ENCODE data around the gene ZFAND3.
"Not testable (repeated sequence)": the region's sequence is repeated elsewhere in the genome, so short reads cannot be mapped to it uniquely, and the experiment has no call there.

Gene ZFAND3

DNA sequence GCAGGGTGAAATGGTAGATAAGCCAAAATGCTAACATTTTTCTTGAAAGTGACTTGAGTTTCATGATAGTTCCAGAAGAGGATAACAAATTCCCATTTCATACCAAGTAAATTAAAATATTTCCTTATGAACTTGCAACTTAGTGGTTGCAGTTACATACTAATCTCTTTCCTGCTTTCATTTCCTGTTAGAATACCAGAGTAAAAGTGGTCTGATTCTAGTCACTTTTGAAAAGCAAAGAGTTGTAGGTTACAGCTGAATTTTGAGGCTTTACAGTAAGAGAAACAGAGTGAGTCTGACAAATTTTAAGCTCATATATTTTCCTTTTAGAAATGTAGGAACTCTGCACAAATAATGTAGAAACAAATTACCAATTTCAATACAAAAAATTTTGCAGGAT, 117.4 kb downstream of the ZFAND3 start:
- no peak for DNase-seq (ENCODE audit: low spot score)

DNA sequence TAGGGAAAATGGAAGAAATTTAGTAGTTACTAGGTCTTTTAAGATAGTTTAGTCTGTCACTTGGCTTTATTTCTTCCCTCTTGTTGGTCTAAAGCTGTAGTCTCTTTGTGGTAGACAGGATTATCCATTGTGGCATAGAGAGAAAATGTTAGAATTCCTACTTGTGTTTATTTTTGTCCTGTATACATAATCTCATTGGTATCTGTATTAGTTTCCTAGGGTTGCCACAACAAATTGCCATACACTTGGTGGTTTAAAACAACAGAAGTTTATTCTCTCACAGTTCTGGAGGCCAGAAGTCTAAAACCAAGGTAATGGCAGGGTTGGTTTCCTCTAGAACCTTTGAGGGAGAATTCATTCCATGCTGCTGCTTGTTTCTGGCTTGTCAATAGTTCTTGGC, 119.4 kb downstream of the ZFAND3 start:
- no peak for DNase-seq (ENCODE audit: low spot score)

DNA sequence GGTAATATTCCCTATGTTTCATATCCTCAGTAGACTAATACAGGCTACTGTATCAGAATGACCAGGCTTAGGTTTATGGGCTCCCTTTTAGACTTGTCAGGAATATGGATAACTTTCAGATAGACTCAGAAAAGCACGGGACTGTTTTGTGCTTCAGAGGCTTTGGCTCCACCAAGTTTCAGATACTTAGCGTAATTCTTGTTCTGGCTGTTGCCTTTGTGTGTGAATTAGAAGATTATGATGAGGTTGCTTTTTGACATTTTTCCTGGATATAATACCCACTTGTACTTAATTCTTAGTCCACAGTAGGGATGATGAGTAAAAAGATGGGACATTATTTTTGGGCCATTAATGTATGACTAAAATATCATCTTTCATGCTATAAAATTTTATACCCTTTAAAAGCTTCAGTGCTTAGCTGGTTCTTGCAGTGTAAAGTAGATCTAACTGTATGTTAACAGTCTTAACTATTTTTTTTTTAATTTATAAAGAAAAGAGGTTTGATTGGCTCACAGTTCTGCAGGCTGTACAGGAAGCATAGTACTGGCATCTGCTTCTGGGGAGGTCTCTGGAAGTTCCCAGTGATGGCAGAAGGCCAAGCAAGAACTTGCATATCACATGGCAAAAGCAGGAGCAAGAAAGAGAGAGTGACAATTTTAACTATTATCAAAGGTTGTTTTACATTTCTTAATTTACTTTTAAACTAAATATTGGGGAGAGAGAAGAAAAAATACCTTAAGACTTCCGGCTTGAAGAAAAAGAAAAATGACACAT, 120.7 kb downstream of the ZFAND3 start:
- DNase-seq (ENCODE audit: low spot score), result peak; percentile 29

DNA sequence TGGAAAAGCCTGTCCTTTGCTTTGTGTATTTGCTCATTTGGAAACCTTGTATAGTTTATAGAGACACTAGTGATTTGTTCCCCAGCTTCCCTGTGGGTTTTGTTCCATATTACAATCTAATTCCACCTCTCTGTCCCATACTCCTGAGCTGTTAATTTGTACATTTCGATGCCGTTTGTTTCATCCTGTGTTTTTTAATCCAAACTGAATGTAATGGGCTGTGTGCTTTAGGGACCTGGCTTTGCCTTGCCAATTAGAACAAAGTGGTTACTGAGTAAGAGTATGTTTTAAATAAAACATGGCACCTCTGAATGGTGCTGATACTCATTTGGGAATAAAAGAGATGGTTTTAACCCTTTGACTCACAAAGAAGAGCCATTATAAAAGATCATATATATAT, 122.3 kb downstream of the ZFAND3 start:
- DNase-seq (ENCODE audit: low spot score), result no peak

DNA sequence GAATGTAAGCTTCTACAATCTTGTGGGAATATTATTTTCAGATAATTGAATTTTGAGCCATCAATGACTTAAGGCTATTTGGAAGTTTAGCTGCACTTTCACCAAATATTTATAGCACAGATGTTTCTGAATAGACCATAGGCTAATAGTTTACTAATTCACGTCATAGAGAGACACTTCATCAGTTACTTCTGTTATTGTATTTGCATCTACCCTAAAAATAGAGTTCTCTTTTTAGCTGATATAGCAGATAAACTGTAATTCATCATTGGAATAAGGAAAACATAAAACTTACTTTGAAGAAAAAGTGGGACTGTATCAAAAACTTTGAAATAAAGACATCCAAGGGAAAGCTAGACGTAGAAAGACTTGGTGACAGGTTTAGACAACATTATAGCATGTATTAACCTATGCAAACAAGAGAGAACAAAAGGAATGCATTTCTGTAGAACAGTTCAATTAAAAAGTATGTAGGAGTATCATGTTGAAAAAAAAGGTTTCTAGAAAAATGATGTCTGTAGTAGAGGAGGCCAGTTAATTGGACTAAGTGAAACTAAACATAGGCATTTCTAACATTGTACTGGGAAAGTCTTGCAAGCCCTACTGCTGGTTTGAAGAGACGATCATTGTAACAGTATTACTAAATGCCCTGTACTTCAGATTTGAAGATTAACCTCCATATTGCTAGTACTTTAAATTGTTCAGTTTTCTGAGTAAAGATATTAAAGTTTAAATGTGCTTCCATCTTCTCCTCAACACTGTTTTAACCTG, 123.3 kb downstream of the ZFAND3 start:
- DNase-seq (ENCODE audit: low spot score), result no peak

DNA sequence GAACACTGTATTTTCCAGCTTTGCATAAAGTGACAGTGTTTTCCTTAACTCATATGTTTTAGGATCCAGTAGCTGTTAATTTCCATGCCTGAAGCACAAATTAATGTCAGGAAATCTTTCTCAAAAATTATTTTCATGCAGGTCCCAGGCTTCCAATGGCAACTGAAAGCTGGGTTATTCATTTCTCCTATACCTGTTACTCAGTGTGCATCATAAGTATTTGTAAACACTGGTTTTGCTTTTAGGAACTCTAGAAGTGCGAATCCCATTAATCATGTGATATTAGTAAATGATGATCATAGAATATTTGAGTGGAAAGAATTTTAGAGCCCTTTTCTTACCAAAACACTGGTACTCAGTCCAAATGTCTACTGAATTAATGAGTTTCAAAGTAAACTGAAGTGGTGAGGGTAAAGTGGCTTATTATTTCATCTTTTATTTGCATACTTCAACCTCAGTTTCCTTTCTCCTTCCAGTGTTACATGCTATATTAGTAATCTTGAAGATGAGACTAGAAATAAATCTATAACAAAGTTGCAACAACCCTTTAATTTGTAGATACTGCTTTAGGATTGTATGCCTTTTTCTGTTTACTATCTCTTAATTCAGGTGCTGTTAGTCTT, 124.0 kb downstream of the ZFAND3 start:
- no peak for DNase-seq (ENCODE audit: low spot score)

DNA sequence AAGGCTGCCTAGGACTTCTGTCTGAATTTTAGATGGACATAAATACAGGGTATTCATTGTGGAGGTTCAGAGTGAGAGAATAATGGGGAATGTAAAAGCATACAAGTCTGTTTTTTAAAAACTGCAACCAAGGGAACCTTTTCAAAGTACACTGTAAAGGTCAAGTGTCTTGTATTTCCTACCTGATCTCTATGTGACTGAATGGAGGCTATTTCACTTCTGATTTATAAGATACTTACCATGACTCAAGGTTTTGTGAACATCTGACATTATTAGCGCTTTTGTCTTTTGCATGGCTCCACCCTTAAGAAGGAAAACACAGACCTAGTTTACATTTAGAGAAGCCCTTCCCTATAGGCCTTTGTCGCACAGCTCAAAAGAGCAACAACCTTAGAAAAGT, 126.5 kb downstream of the ZFAND3 start:
- DNase-seq (ENCODE audit: low spot score), result no peak

DNA sequence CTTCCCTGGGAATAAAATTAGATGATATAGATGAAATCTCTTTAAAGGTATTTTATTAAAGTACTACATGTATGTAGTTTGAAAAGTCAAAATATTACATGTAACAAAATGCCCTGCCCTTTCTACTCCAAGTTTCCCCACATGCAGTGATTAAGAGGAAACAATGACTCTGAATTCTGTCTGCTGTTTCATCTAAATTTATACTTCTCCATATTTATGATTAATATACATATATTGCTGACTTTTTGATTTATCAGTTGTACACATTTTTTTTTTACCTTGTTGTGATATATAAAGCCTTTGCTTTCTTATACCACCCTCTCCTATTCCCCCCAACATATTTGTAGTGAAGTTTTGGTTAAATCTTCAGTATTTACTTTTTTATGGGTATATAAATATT, 127.9 kb downstream of the ZFAND3 start:
- DNase-seq (ENCODE audit: low spot score), result no peak

DNA sequence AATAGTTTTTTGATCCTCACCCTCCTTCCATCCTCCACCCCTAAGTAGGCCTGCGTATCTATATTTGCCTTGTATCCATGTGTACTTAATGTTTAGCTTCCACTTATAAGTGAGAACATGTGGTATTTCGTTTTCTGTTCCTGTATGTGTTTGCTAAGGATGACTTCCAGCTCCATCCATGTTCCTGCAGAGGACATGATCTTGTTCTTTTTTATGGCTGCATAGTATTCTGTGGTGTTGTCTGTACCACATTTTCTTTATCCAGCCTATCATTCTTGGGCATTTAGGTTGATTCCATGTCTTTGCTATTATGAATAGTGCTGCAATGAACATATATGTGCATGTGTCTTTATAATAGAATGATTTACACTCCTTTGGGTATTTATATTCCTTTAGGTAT, 129.1 kb downstream of the ZFAND3 start:
- not testable (repeated sequence) for DNase-seq (ENCODE audit: low spot score)

DNA sequence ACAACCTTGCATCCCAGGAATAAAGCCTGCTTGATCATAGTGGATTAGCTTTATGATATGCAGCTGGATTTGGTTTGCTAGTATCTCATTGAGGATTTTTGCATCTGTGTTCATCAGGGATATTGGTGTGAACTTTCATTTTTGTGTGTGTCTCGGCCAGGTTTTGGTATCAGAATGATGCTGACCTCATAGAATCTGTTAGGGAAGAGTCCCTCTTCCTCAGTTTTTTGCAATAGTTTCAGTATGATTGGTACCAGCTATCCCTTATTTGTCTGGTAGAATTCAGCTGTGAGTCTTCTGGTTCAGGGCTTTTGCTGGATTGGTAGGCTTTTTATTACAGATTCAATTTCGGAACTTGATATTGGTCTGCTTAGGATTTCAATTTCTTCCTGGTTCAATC, 132.5 kb downstream of the ZFAND3 start:
- DNase-seq (ENCODE audit: low spot score), result no peak

DNA sequence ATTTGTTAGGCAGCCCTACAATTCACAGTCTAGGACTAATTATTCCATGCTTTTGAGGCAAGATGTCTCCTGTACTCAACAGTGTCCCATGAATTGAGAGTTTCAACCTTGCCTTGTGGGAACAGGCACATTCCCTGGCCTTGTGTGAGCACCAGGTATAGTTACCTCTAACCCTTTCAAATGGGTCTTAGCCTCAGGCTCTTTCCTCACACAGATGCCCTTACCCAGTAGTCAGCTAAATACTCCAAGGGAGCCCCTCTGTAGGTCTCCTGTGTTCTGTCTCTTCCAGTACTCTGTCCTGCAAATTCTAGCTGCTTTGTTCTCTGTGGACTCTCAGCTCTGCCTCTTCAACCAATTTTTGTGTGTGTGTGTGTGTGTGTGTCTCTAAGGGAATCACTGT, 135.3 kb downstream of the ZFAND3 start:
- DNase-seq (ENCODE audit: low spot score), result no peak

DNA sequence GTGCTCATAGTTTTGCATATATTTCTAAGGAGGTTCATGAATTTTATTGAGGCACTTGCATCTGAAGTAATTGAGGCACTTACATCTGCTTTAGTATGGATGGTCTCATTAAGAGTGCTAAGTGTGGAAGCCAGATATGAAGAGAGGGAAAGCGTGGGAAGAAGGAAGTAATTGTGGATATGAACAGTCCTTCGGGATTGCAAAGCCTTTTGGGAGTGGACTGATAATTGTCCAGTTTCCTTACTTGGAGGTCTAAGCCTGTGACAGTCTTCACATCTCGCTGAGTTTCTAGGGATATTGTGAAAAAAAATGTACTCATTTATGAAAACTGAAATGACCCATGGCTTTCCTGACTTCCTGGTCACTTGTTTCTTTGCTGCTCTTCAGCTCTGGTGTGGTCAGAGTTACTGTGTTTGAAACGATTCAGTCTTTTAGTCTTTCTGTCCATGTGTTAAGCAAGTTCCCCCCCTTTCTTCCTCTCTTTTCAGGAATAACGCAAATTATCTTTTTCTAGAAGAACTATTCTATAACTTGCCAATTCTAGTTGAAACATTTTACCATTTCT, 137.3 kb downstream of the ZFAND3 start:
- DNase-seq (ENCODE audit: low spot score), result no peak

DNA sequence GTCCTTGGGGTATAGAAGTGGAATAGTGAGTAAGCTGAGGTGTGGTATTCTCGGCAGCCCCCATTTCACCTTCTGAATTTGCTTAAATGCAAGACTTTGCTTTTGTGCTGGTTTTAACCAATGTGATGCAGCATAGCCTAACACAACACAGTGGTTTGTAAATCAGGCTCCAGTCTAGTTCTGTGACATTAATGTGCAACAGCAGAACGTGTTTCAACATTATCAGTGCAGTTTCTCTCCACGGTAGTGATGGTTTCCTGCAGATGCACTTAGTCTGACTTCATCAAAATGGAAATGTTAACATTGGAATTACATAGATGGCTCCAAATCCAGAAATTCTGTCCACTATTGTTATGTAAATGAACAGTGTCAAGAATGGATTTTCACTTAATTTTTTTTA, 139.5 kb downstream of the ZFAND3 start:
- no peak for DNase-seq (ENCODE audit: low spot score)

DNA sequence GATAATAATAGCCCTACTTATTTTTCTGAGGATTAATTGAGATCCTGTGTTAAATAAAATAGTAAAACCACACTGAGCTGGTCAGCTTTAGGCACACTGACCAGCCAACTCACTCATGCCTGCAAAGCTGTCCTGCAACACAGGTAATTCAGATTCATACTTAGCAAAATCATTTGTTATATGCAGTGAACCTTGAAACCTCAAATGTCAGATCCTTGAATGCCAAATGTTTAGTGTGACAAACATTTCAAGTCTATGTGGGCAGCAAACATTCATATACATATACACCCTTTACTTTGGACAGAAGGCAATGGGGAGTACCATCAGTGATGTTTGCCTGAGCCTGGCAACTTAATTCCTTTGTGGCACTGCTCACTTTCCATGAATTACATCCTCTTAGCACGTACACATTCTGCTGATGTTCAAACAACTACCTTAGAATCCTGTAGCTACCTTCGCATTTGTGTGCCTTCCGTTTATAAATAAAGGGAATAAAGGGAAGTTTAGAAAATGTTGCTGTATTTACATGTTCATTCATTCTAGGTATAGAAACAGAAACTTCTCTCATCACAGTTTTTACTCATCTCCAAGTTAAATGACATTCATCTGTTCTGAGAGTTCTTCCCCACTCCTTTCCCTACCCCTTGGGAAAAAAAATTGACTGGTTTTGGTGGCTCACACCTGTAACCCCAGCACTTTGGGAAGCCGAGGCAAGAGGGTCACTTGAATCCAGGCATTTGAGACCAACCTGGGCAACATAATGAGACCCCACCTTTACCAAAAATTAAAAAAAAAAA, 140.8 kb downstream of the ZFAND3 start:
- DNase-seq (ENCODE audit: low spot score), result no peak

DNA sequence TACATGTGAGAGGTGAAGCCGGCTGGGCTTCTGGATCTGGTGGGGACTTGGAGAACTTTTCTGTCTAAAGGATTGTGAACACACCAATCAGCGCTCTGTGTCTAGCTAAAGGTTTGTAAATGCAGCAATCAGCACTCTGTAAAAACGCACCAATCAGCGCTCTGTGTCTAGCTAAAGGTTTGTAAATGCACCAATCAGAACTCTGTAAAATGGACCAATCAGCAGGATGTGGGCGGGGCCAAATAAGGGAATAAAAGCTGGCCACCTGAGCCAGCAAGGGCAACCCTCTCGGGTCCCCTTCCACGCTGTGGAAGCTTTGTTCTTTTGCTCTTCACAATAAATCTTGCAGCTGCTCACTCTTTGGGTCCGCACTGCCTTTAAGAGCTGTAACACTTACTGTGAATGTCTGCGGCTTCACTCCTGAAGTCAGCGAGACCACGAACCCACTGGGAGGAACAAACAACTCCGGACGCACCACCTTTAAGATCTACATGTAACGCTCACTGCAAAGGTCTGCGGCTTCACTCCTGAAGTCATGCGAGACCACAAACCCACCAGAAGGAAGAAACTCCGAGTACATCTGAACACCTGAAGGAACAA, 143.1 kb downstream of the ZFAND3 start:
- DNase-seq (ENCODE audit: low spot score), result not testable (repeated sequence)

DNA sequence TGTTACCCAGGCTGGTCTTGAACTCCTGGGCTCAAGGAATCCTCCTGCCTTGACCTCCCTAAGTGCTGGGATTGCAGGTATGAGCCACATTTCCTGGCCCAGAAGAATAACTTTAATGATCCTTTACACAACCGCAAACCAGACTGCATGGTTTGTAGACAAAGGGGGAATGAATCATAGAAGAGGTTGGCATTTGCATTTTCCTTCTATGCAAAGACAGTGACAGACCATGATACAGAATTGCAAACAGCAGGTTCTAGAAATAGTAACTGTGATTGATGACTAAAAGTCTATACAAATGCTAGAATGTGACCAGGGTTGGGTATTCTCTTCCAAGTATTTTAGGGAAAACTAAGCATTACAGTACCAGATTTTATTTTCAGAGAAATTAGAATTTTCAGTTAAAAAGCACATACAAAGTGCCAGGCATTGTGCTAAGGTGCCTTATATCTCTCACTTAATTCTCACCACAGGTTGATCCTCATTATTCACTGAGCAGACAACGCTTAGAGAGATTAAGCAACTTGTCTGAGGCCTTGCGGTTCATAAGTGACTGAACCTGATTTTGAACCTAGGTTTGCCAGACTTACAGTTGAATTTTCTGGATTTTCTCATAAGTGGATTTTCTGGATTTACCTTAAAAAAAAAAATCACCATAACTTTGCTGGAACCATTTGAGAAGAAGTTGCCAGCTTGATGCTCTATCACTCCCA, 146.6 kb downstream of the ZFAND3 start:
- no peak for DNase-seq (ENCODE audit: low spot score)

DNA sequence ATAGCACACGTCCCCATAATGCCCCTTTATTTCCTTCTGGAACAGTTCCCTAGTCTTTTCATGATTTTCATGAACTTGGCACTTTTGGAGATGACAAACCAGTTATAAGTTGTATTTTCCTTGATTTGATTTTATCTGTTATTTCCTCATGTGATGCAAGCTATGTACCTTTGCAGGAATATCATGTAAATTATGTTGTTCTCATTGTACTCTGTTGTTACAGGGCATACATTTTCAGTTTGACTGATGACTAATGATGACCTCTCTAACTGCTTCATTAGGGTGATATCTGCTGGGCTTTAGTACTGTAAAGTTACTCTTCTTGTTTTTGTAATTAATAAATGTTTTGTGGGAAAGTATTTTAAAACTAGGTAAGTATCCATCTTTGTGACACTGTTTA, 147.3 kb downstream of the ZFAND3 start:
- DNase-seq (ENCODE audit: low spot score), result no peak

DNA sequence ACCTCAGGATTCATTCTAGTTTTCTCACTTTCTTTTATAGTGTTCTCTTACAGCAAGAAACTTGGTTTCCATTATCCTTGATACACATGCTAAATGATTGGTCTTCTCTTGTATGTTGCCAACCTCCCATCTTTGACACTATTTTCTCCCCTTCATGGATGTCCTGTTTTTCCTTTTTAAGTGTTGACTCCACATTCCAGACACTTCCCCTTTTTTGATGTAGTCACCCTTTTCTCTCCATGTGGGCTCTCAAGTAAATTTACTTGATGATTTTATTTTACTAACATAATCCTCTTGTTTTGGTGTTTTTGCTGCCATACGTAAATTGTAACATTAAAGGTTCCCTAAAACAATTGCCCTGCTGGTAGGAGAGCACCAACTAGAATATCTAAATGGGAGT, 148.1 kb downstream of the ZFAND3 start:
- DNase-seq (ENCODE audit: low spot score), result no peak

DNA sequence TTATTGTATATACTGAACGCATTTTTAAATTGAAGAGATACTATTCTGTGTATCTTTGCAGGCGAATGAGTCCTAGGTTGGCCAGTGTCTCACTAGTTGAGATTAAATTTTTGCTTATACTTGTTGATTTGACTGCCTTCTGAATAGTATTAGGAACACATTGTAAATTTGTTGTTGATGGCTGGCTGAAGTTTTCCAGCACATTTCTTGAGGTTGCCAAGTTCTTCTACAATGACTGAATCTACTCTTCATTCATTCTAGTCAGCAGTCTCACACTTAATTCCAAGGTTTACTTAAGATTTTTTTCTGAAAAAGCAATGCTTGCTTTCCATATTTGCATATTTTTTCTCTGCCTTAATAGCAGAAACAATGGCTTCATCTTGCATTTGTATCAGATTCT, 151.7 kb downstream of the ZFAND3 start:
- DNase-seq (ENCODE audit: low spot score), result no peak

DNA sequence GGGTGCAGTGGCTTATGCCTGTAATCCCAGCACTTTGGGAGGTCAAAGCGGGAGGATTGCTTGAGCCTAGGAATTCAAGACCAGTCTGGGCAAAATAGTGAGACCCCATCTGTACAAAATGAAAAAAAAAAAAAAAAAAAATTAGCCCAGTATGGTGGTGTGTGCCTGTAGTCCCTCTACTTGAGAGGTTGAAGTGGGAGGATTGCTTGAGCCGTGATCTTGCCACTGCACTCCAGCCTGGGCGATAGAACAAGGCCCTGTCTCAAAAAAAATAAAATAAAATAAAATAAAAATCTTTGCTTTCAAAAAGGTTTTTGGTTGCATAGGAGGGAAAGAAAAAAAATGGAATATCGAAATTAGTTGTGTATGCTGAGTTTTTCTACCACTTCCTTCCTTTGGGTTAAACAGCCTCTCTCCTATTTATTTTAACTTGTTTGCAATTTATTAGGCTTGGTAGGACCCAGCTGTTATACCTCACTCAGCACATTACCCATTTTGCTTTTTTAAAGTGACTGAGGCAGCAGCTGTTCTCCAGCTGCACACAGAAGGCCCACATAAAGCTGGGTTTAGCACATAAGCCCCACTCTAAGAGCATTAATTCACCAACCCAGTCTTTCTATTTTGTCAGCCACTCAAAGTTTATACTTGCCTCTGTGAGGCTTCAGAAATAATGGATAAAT, 152.3 kb downstream of the ZFAND3 start:
- DNase-seq (ENCODE audit: low spot score), result no peak
